ENCODE data around the gene GPC5. TPM values are rescaled to one million over a fixed set of nuclear protein-coding genes. Genes with fewer than 3 reads are reported as not detected.

GPC5 gene
- total and polyA plus RNA-seq, 2 donors: 0.06 to 5.0 TPM

GRCh38 chr13:91813253-91813652 is 414.8 kb downstream of the GPC5 start:
- H3K4me1 ChIP-seq (ENCODE audit: insufficient read depth): no peaks in the 10 kb centered on the region
- WGBS: 23% methylated on average over 4 of the region's 4 CpGs
- H3K36me3 ChIP-seq (ENCODE audit: insufficient read depth): no peaks in the 10 kb centered on the region
- no peak for DNase-seq (ENCODE audit: extremely low spot score)
- no peak overlapping the region for H3K27ac ChIP-seq (ENCODE audit: low read depth)
- H3K4me3 ChIP-seq (ENCODE audit: low read depth, low read length): no peak overlapping the region

- 43% methylated on average over 4 of the region's 4 CpGs for WGBS
These were observed 417.9 kb downstream of the GPC5 start for GRCh38 chr13:91816263-91816807.

DNA sequence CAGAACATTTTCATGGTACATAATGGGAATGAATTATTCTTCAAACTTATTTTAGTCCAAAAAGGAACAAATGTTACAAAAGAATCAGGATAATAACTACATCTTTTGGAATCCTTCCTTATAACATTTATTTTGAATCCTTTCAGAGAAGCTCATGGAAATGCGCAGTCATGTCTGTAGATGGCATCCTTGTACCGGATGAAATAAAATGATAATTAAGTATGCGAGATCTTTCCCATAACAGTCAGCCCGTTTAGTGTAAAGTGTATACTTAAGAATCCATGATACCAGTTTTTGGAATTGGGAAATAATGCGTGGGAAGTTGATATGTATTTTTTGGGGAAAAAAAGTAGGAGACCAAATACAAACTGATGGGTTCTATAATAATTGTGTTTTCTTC is 418.8 kb downstream of the GPC5 start:
- H3K4me3 ChIP-seq (ENCODE audit: low read depth, low read length): no peak overlapping the region
- no peaks in the 10 kb centered on the region for H3K4me1 ChIP-seq (ENCODE audit: insufficient read depth)
- H3K27ac ChIP-seq (ENCODE audit: low read depth): no peak overlapping the region
- 18% methylated on average over 5 of the region's 5 CpGs for WGBS
- no peaks in the 10 kb centered on the region for H3K36me3 ChIP-seq (ENCODE audit: insufficient read depth)
- DNase-seq (ENCODE audit: extremely low spot score): no peak

More at GRCh38 chr13:91816263-91816807, 417.9 kb downstream of the GPC5 start:
- Histone ChIP-seq H3K4me3 (ENCODE audit: low read depth, low read length) (no peak overlapping the region), H3K4me1 (ENCODE audit: insufficient read depth) (no peaks in the 10 kb centered on the region), H3K27ac (ENCODE audit: low read depth) (no peak overlapping the region), H3K36me3 (ENCODE audit: insufficient read depth) (no peaks in the 10 kb centered on the region)
- no peak for DNase-seq (ENCODE audit: extremely low spot score)

GRCh38 chr13:91824416-91824815 is 426.0 kb downstream of the GPC5 start:
- DNase-seq (ENCODE audit: extremely low spot score): no peak
- no peak overlapping the region for H3K4me3 ChIP-seq (ENCODE audit: low read depth, low read length)
- no peak overlapping the region for H3K27ac ChIP-seq (ENCODE audit: low read depth)
- no peaks in the 10 kb centered on the region for H3K4me1 ChIP-seq (ENCODE audit: insufficient read depth)
- no peaks in the 10 kb centered on the region for H3K36me3 ChIP-seq (ENCODE audit: insufficient read depth)

- WGBS: 43% methylated on average over 2 of the region's 2 CpGs
- no peak for DNase-seq (ENCODE audit: extremely low spot score)
- Histone ChIP-seq H3K36me3 (ENCODE audit: insufficient read depth) (no peaks in the 10 kb centered on the region), H3K4me1 (ENCODE audit: insufficient read depth) (no peaks in the 10 kb centered on the region), H3K4me3 (ENCODE audit: low read depth, low read length) (no peak overlapping the region), H3K27ac (ENCODE audit: low read depth) (no peak overlapping the region)
These were observed 427.1 kb downstream of the GPC5 start for GRCh38 chr13:91825516-91825915.

- DNase-seq (ENCODE audit: extremely low spot score): no peak
- H3K4me3 ChIP-seq (ENCODE audit: low read depth, low read length): no peak overlapping the region
- H3K36me3 ChIP-seq (ENCODE audit: insufficient read depth): no peaks in the 10 kb centered on the region
- no peaks in the 10 kb centered on the region for H3K4me1 ChIP-seq (ENCODE audit: insufficient read depth)
- H3K27ac ChIP-seq (ENCODE audit: low read depth): no peak overlapping the region
These were observed 438.1 kb downstream of the GPC5 start for GRCh38 chr13:91836553-91836952.

DNA sequence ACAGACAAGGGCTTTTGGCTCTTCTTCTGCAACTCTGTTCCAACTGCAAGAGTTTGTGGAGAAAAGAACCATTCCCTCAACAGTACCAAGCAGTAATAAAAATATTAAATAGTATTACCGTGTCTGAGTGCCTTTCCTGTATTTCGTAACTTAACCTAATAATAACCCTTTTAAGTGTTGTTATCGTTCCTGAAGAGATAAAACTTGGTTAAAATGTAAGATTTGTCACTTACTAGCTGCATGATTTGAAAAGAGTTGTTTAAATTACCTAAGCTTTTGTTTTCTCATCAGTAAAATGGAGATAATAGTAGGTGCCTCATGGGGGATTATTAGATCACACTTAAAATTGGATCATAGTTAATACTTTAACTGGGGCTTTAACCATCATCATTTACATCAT is 447.2 kb downstream of the GPC5 start:
- 50% methylated on average over 3 of the region's 3 CpGs for WGBS
- no peaks in the 10 kb centered on the region for H3K36me3 ChIP-seq (ENCODE audit: insufficient read depth)
- H3K4me1 ChIP-seq (ENCODE audit: insufficient read depth): no peaks in the 10 kb centered on the region
- H3K27ac ChIP-seq (ENCODE audit: low read depth): no peak overlapping the region
- H3K4me3 ChIP-seq (ENCODE audit: low read depth, low read length): no peak overlapping the region
- no peak for DNase-seq (ENCODE audit: extremely low spot score)

DNA sequence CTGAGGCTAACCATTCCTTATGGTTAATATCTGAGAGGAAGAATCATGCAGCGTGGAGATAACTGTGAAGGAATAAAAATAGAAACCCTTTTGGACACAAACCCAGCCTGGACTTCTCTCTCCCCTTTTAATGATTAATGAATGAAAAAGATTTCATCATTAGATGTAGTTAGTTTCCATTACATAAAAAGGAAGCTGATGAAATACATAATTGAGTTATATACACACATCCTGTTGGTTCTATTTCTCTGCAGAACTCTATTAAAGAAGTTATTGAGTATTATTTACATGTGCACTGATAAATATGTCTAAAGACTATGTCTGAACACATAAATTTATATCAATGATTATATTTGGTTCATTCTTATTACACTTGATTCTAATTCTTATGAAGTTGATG is 465.3 kb downstream of the GPC5 start:
- Histone ChIP-seq H3K27ac (ENCODE audit: low read depth) (no peak overlapping the region), H3K4me3 (ENCODE audit: low read depth, low read length) (no peak overlapping the region), H3K36me3 (ENCODE audit: insufficient read depth) (no peaks in the 10 kb centered on the region), H3K4me1 (ENCODE audit: insufficient read depth) (no peaks in the 10 kb centered on the region)
- WGBS: 40% methylated on average over 1 of the region's 1 CpG
- no peak for DNase-seq (ENCODE audit: extremely low spot score)

GRCh38 chr13:91868351-91868750 is 469.9 kb downstream of the GPC5 start:
- DNase-seq (ENCODE audit: extremely low spot score): no peak
- Histone ChIP-seq H3K36me3 (ENCODE audit: insufficient read depth) (no peaks in the 10 kb centered on the region), H3K4me3 (ENCODE audit: low read depth, low read length) (no peak overlapping the region), H3K4me1 (ENCODE audit: insufficient read depth) (no peaks in the 10 kb centered on the region), H3K27ac (ENCODE audit: low read depth) (no peak overlapping the region)

DNA sequence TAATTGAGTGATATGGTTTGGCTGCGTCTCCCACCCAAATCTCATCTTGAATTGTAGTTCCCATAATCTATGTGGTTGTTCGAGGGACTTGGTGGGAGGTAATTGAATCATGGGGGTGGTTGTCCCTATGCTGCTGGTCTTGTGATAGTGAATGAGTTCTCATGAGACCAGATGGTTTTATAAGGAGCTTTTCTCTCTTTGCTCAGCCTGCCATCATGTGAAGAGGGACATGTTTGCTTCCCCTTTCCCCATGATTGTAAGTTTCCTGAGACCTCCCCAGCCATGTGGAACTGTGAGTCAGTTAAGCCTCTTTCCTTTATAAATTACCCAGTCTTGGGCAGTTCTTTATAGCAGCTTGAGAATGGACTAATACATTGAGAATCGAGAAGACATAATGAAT is 480.1 kb downstream of the GPC5 start:
- 93% methylated on average over 3 of the region's 3 CpGs for WGBS

GRCh38 chr13:91879360-91879759 is 480.9 kb downstream of the GPC5 start:
- Histone ChIP-seq H3K36me3 (ENCODE audit: insufficient read depth) (no peaks in the 10 kb centered on the region), H3K27ac (ENCODE audit: low read depth) (no peak overlapping the region), H3K4me3 (ENCODE audit: low read depth, low read length) (no peak overlapping the region), H3K4me1 (ENCODE audit: insufficient read depth) (no peaks in the 10 kb centered on the region)
- no peak for DNase-seq (ENCODE audit: extremely low spot score)
- 94% methylated on average over 2 of the region's 2 CpGs for WGBS

More for the DNA sequence above, 480.1 kb downstream of the GPC5 start:
- H3K27ac ChIP-seq (ENCODE audit: low read depth): no peak overlapping the region
- no peaks in the 10 kb centered on the region for H3K36me3 ChIP-seq (ENCODE audit: insufficient read depth)
- no peak for DNase-seq (ENCODE audit: extremely low spot score)
- no peaks in the 10 kb centered on the region for H3K4me1 ChIP-seq (ENCODE audit: insufficient read depth)
- H3K4me3 ChIP-seq (ENCODE audit: low read depth, low read length): no peak overlapping the region

DNA sequence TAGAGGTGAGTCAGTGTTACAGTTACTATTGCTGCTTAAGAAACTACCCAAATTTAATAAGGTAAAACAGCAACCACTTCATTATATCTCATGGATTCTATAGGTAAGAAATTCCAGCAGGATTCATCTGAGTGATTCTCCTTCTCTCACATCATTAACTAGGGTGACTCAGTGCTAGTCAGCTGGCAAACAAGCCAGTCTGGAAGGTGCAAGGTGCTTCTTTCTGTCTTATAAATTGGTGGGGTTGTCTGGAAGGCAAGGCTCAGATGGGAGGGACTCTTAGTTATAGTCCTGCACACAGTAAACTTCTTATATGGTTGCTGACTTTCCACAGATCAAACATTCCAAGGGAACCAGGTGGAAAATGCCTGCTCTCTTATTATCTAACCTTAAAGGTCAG is 484.5 kb downstream of the GPC5 start:
- Histone ChIP-seq H3K4me3 (ENCODE audit: low read depth, low read length) (no peak overlapping the region), H3K36me3 (ENCODE audit: insufficient read depth) (no peaks in the 10 kb centered on the region), H3K27ac (ENCODE audit: low read depth) (no peak overlapping the region), H3K4me1 (ENCODE audit: insufficient read depth) (no peaks in the 10 kb centered on the region)
- DNase-seq (ENCODE audit: extremely low spot score): no peak

GRCh38 chr13:91889641-91890040 is 491.2 kb downstream of the GPC5 start:
- no peak for DNase-seq (ENCODE audit: extremely low spot score)
- no peaks in the 10 kb centered on the region for H3K4me1 ChIP-seq (ENCODE audit: insufficient read depth)
- H3K27ac ChIP-seq (ENCODE audit: low read depth): no peak overlapping the region
- H3K36me3 ChIP-seq (ENCODE audit: insufficient read depth): no peaks in the 10 kb centered on the region
- 89% methylated on average over 2 of the region's 2 CpGs for WGBS
- no peak overlapping the region for H3K4me3 ChIP-seq (ENCODE audit: low read depth, low read length)

- Histone ChIP-seq H3K4me3 (ENCODE audit: low read depth, low read length) (no peak overlapping the region), H3K36me3 (ENCODE audit: insufficient read depth) (no peaks in the 10 kb centered on the region), H3K4me1 (ENCODE audit: insufficient read depth) (no peaks in the 10 kb centered on the region), H3K27ac (ENCODE audit: low read depth) (no peak overlapping the region)
- DNase-seq (ENCODE audit: extremely low spot score): peak; percentile 8
- 38% methylated on average over 3 of the region's 3 CpGs for WGBS
These were observed 492.7 kb downstream of the GPC5 start for GRCh38 chr13:91891141-91891540.

DNA sequence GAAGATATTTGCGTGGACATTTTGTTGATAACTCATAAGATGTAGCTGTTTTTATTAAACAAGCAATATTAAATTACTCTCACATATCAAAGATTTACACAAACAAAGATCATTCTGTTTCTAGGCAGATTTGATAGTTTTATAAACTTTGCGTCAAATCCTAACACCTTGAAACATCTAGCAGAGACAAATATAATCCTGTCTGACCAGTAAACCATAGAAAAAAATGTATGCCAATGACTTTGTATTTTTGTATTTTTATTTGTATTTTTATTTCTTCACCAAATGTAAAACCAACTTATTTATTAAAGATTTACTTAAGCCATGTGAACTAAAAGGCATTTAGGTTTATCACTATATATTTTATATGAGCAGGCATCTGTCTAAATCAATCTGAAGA is 494.6 kb downstream of the GPC5 start:
- no peak for DNase-seq (ENCODE audit: extremely low spot score)
- no peak overlapping the region for H3K4me3 ChIP-seq (ENCODE audit: low read depth, low read length)
- H3K27ac ChIP-seq (ENCODE audit: low read depth): no peak overlapping the region
- no peaks in the 10 kb centered on the region for H3K36me3 ChIP-seq (ENCODE audit: insufficient read depth)
- 95% methylated on average over 2 of the region's 2 CpGs for WGBS
- H3K4me1 ChIP-seq (ENCODE audit: insufficient read depth): no peaks in the 10 kb centered on the region
